Right lobe of liver (tissue), 6 donors: Measurements from ENCODE around the gene FILIP1. TPM values are rescaled to one million over a fixed set of nuclear protein-coding genes. Genes with fewer than 3 reads are reported as not detected.

Source experiments
- ATAC-seq, 4 donors: fragments of 200-7000 bp; cut with Tn5 transposase; one replicate each; pipeline ENCODE4 v1.9.1; 2020; ENCODE audit warnings: mild to moderate bottlenecking in 4 of 4, moderate library complexity in 4 of 4
- DNase-seq, 3 donors: peaks; one replicate each; pipeline ENCODE4 v3.0.0-alpha.2; 2020
- H3K27ac ChIP-seq, 3 donors: fragments of 200-600 bp; one replicate each; pipeline ENCODE4 v1.8.0; 2022
- H3K27me3 ChIP-seq, 2 donors: fragments of 200-600 bp; one replicate each; pipeline ENCODE4 v1.8.0; 2022
- H3K36me3 ChIP-seq, 4 donors: fragments of 200-600 bp; sonication (generic) in 1 of 4; one replicate each; pipeline versions ENCODE4 v1.5.1 to v1.8.0; 2017 to 2022; ENCODE audit warnings: control low read depth in 1 of 4
- H3K4me1 ChIP-seq, 4 donors: fragments of 200-600 bp; sonication (generic) in 1 of 4; one replicate each; pipeline versions ENCODE4 v1.5.1 to v1.8.0; 2017 to 2022; ENCODE audit warnings: control low read depth in 1 of 4
- H3K4me3 ChIP-seq, 3 donors: fragments of 200-600 bp; one replicate each; pipeline ENCODE4 v1.8.0; 2022
- H3K9me3 ChIP-seq, 4 donors: fragments of 200-600 bp; sonication (generic) in 1 of 4; one replicate each; pipeline versions ENCODE4 v1.5.1 to v1.8.0; 2017 to 2022; ENCODE audit warnings: control low read depth in 1 of 4
- POLR2A ChIP-seq: fragments of 450-650 bp; IDR thresholded peaks from one replicate; pipeline ENCODE4 v1.6.1; 2017; ENCODE audit warnings: antibody characterized with exemption, mild to moderate bottlenecking
- WGBS: methylation state at CpG from one replicate; pipeline ENCODE4 v1.1.6; 2018; ENCODE audit warnings: low coverage, low lambda C conversion rate; ENCODE audit not compliant: insufficient coverage; ENCODE audit errors: missing lambda C conversion rate; 5-methylcytosine and 5-hydroxymethylcytosine counted together
- intact Hi-C, 2 donors: fragments of 100-400 bp; cut with DNase I; formaldehyde crosslinking; loops; one replicate each; pipeline versions ENCODE4 v1.11.2 to v1.14.1; 2022
- total RNA-seq, 6 experiments: library from RNA; depleted of rRNA in 2 of 6; stranded (reverse); fragments of >200 nt in 2 of 6; fragmentation: NEBNext Ultra II Directional in 3 of 6; extraction: Animal tissue kit (Norgen Biotek cat#: 25700) in 3 of 6; gene quantifications; one replicate each; pipeline versions ENCODE4 v1.1.0 to v1.2.4, GENCODE V29; 2016 to 2023
- TF ChIP-seq, protein P1 (sequence below), 4 donors: fragments of 200-600 bp in 3 of 4; fragments of 450-650 bp in 1 of 4; IDR thresholded peaks; one replicate each; pipeline versions ENCODE4 v1.5.1 to v1.8.0; 2016 to 2022; ENCODE audit warnings: antibody characterized with exemption in 4 of 4, mild to moderate bottlenecking in 2 of 4
- donor health status: DM: no; HTN: yes; CAD: no.
- donor health status: DM: no; HTN: no; CAD: no.
- donor health status: DM: no; HTN: no; CAD: no.
- donor health status: DM: no; HTN: yes; CAD: no.
- donor health status: DM: no; HTN: yes; CAD: no.

FILIP1 gene
- total RNA-seq, 6 experiments from 2014 or later = 0.95 to 2.2 (median 1.6) TPM

GRCh38 chr6:75306064-75306463 is 187.5 kb downstream of the FILIP1 start:
- Histone ChIP-seq H3K4me1 (no peaks in the 10 kb centered on the region), H3K27me3 (no peaks in the 10 kb centered on the region), H3K36me3 (no peaks in the 10 kb centered on the region), H3K27ac (no peak overlapping the region), H3K4me3 (no peak overlapping the region), H3K9me3 (no peaks in the 10 kb centered on the region)
- DNase-seq (no peak), ATAC-seq (peak in 3 of 4 donors; percentile 16 to 61 (median 50))
- intact Hi-C loops = no loop called here
- no peak for TF ChIP-seq POLR2A
- TF ChIP-seq, protein P1, sequence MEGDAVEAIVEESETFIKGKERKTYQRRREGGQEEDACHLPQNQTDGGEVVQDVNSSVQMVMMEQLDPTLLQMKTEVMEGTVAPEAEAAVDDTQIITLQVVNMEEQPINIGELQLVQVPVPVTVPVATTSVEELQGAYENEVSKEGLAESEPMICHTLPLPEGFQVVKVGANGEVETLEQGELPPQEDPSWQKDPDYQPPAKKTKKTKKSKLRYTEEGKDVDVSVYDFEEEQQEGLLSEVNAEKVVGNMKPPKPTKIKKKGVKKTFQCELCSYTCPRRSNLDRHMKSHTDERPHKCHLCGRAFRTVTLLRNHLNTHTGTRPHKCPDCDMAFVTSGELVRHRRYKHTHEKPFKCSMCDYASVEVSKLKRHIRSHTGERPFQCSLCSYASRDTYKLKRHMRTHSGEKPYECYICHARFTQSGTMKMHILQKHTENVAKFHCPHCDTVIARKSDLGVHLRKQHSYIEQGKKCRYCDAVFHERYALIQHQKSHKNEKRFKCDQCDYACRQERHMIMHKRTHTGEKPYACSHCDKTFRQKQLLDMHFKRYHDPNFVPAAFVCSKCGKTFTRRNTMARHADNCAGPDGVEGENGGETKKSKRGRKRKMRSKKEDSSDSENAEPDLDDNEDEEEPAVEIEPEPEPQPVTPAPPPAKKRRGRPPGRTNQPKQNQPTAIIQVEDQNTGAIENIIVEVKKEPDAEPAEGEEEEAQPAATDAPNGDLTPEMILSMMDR (IDR thresholded peaks at IDR 0.05) = no peak
- WGBS = 59% methylated on average over 3 of the region's 3 CpGs

DNA sequence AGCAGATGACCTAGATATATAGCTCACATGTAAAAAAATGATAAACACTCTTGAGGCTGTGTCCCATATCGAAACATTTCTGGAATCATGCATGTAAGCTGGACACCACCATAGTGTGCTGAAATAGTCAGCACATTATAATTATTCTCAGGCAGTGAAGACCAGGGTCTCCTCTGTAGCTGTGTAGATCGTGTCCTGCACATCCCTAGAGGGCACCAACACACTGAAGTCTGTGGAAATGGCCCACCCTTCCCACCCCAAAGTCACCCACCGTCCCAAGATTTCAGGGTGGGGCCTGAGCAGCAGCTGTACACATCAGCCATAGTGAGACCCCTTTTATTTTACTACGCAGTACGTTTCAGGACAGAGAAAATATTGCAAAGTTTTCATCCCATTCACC is 188.0 kb downstream of the FILIP1 start:
- no peak overlapping the region for H3K27ac ChIP-seq
- DNase-seq (no peak), ATAC-seq (no peak)
- 46% methylated on average over 3 of the region's 5 CpGs for WGBS
- no peak overlapping the region for H3K4me3 ChIP-seq
- H3K36me3 ChIP-seq = no peaks in the 10 kb centered on the region
- H3K9me3 ChIP-seq = no peaks in the 10 kb centered on the region
- no peaks in the 10 kb centered on the region for H3K27me3 ChIP-seq
- no peak for TF ChIP-seq POLR2A
- TF ChIP-seq, protein P1 (IDR thresholded peaks at IDR 0.05) = no peak
- intact Hi-C loops = no loop called here
- H3K4me1 ChIP-seq = no peaks in the 10 kb centered on the region

- ATAC-seq = peak in 2 of 4 donors; percentile 10 to 53
These were observed 191.3 kb downstream of the FILIP1 start for GRCh38 chr6:75302280-75302679.

DNA sequence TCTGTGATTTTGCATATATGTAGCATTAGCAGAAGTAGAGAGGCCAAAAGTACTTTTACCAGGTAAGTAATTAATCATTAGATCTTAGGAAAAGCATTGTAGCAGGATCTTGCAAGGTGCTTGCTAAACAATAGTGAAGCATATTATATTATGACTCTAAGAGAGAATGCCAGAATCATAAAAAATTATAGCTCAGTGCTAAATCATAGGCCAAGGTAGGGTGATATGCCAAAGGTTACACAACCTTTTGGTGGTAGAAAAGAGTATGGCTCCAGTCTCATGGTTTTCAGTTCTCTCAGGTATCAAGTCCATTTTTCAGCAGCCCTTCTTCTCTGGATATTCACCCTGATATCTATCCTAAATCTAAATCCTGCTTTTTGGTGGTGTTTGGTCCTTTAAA is 192.1 kb downstream of the FILIP1 start:
- ATAC-seq (no peak), DNase-seq (no peak)
- Histone ChIP-seq H3K4me1 (peaks cover 0 to 4% (median 0%) of the 10 kb centered on the region in 4 donors), H3K27ac (no peak overlapping the region), H3K9me3 (no peaks in the 10 kb centered on the region), H3K27me3 (no peaks in the 10 kb centered on the region), H3K36me3 (no peaks in the 10 kb centered on the region), H3K4me3 (no peak overlapping the region)
- intact Hi-C loops = no loop called here
- TF ChIP-seq POLR2A = no peak
- TF ChIP-seq, protein P1 (IDR thresholded peaks at IDR 0.05) = no peak

More at GRCh38 chr6:75302280-75302679, 191.3 kb downstream of the FILIP1 start:
- Histone ChIP-seq H3K4me3 (no peak overlapping the region), H3K27me3 (no peaks in the 10 kb centered on the region), H3K9me3 (no peaks in the 10 kb centered on the region), H3K4me1 (peaks cover 0 to 4% (median 0%) of the 10 kb centered on the region in 4 donors), H3K36me3 (no peaks in the 10 kb centered on the region), H3K27ac (no peak overlapping the region)
- 50% methylated on average over 3 of the region's 3 CpGs for WGBS
- DNase-seq = no peak
- TF ChIP-seq POLR2A = no peak
- TF ChIP-seq, protein P1 (IDR thresholded peaks at IDR 0.05) = no peak
- intact Hi-C loops = no loop called here

DNA sequence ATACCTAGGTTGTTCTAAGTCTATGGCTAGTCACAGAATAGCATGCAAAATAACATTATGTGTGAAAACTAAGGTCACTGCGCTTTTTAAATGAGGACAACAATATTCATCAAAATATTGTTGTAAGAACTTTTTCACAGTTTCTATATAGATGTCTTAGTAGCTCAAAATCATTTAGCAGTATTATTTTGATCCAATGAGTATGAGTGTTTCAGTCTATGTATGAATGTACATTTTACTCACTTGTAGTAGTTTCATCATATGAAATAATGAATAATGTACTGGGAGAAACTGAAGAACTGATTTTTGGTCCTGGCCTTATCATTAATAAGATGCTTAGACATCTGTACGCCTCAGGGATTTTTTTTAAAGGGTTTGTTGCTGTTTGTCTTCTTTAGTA is 192.5 kb downstream of the FILIP1 start:
- ATAC-seq (no peak), DNase-seq (no peak)
- intact Hi-C loops = no loop called here
- 92% methylated on average over 2 of the region's 2 CpGs for WGBS
- Histone ChIP-seq H3K27me3 (no peaks in the 10 kb centered on the region), H3K9me3 (no peaks in the 10 kb centered on the region), H3K27ac (no peak overlapping the region), H3K4me1 (peaks cover 0 to 4% (median 0%) of the 10 kb centered on the region in 4 donors), H3K36me3 (no peaks in the 10 kb centered on the region), H3K4me3 (no peak overlapping the region)
- TF ChIP-seq, protein P1 (IDR thresholded peaks at IDR 0.05) = no peak
- no peak for TF ChIP-seq POLR2A
